NB4 (cell line): Measurements from ENCODE around the gene JAZF1.

Experiments used
- DNase-seq: peaks from one replicate; pipeline ENCODE4 v3.0.0; 2010; ENCODE audit warnings: low read depth
- H3K4me3 ChIP-seq: one replicate; pipeline ENCODE4 v1.5.1; 2011; ENCODE audit warnings: mild to moderate bottlenecking, low read depth, low read length, moderate library complexity
- MYC ChIP-seq: IDR thresholded peaks from 2 replicates; pipeline ENCODE4 v1.6.1; 2011; ENCODE audit warnings: low read depth, low read length
- POLR2A ChIP-seq: IDR thresholded peaks from 2 replicates; pipeline ENCODE4 v1.6.1; 2011; ENCODE audit warnings: mild to moderate bottlenecking; ENCODE audit not compliant: insufficient read length; ENCODE audit errors: extremely low read depth
- TF ChIP-seq, protein P1 (sequence below): IDR thresholded peaks from 2 replicates; pipeline ENCODE4 v1.6.1; 2011; ENCODE audit warnings: low read depth, low read length
- TF ChIP-seq, protein P2 (sequence below): IDR thresholded peaks from one replicate; pipeline ENCODE4 v1.5.1; 2012; ENCODE audit warnings: low read depth, low read length

The JAZF1 gene

DNA sequence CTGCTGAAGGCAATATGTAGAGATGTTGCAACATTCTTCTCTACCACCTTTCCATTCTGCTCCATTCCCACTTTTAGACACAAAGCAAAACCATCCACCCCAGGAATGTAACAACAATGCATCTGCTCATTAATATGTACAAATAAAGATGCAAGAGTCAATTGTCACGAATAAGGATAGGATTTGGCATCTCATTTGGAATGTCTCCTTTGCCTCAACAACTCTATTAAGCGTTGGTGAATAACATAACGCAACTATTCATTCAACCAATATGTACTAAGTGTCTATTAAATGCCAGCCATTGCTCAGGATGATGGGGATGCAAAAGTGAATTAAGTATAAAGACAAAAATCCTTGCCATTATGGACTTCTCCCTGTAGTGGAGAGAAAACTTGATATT is 152.1 kb downstream of the JAZF1 start:
- no peak overlapping the region for H3K4me3 ChIP-seq
- no peak for TF ChIP-seq POLR2A
- TF ChIP-seq, protein P1, sequence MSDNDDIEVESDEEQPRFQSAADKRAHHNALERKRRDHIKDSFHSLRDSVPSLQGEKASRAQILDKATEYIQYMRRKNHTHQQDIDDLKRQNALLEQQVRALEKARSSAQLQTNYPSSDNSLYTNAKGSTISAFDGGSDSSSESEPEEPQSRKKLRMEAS, result no peak
- no peak for TF ChIP-seq MYC
- TF ChIP-seq, protein P2, sequence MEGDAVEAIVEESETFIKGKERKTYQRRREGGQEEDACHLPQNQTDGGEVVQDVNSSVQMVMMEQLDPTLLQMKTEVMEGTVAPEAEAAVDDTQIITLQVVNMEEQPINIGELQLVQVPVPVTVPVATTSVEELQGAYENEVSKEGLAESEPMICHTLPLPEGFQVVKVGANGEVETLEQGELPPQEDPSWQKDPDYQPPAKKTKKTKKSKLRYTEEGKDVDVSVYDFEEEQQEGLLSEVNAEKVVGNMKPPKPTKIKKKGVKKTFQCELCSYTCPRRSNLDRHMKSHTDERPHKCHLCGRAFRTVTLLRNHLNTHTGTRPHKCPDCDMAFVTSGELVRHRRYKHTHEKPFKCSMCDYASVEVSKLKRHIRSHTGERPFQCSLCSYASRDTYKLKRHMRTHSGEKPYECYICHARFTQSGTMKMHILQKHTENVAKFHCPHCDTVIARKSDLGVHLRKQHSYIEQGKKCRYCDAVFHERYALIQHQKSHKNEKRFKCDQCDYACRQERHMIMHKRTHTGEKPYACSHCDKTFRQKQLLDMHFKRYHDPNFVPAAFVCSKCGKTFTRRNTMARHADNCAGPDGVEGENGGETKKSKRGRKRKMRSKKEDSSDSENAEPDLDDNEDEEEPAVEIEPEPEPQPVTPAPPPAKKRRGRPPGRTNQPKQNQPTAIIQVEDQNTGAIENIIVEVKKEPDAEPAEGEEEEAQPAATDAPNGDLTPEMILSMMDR, result no peak
- no peak for DNase-seq

GRCh38 chr7:28026237-28026636 is 154.4 kb downstream of the JAZF1 start:
- TF ChIP-seq, protein P1, result no peak
- TF ChIP-seq MYC, result no peak
- no peak for DNase-seq
- H3K4me3 ChIP-seq, result no peak overlapping the region

DNA sequence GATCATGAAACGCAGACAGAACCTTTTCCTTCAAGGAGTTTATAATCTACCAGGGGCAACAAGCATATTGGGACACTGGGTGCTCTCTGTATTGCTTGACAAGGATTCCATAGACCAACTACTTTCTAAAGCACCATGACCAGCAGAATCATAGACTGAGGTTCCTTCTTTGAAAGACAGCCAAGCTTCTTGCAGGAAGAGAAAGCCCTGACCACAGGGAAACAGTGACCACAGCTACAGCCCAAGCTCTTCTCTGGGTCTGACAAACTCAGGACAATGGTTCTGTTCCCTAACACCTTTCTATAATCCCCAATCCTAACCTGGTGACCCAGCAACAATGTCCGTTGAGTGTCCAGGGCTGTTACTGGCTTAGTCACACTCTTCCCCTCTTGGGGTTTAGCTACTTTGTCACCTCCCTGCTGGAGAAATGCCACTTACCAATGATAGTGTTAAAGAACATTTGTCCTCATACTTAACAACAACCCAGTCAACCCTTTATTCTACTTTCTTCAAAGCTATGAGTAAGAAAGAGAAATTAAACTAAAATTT is 155.7 kb downstream of the JAZF1 start:
- TF ChIP-seq MYC (no peak), POLR2A (no peak)
- TF ChIP-seq, protein P2, result no peak
- TF ChIP-seq, protein P1, result no peak
- peak; percentile 21 for DNase-seq
- H3K4me3 ChIP-seq, result no peak overlapping the region

- TF ChIP-seq MYC (0 out of 2 replicates have a peak, but pooled peaks have one; percentile 37), POLR2A (no peak)
- TF ChIP-seq, protein P1, result no peak; the same call in none of the 2 replicates
- TF ChIP-seq, protein P2, result peak; percentile 85
- peak; percentile 87 for DNase-seq
- H3K4me3 ChIP-seq, result no peak overlapping the region
Measured at GRCh38 chr7:28020302-28020940, 160.2 kb downstream of the JAZF1 start.

DNA sequence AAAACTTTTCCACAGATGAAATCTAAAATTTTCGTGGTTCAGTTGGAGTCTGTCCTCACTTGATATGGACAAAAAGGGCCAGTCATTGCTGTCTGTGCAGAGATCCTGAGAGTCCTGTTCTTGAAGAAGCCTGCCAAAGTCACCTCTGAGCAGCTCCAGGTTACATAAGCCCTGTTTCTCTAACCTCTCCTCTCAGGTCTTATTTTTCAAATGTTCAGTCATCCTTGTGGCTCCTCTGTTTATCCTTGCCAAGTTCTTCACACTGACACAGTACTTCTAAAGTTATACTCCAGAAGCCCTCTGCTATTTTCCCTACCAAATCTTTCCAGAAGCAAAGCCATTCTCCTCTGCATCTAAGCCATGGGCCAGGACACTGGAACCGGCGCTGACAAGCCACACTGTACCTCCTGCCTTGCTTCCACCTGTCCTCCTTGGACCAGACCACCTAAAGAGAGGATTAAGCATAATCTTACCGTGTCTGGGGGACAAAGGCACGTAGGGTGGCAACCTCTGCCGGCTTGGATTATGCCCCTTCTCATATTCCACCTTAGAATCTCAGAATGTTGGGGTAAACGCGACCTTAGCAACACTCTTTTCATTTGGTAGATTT is 161.6 kb downstream of the JAZF1 start:
- no peak overlapping the region for H3K4me3 ChIP-seq
- TF ChIP-seq, protein P2, result no peak
- TF ChIP-seq, protein P1, result no peak
- TF ChIP-seq POLR2A (no peak), MYC (no peak)
- DNase-seq, result no peak

- TF ChIP-seq, protein P1, result no peak
- TF ChIP-seq, protein P2, result no peak
- no peak for TF ChIP-seq MYC
- TF ChIP-seq POLR2A, result no peak
- DNase-seq, result no peak
- H3K4me3 ChIP-seq, result no peak overlapping the region
Measured at GRCh38 chr7:28018446-28018845, 162.1 kb downstream of the JAZF1 start.
